ENCODE results near the gene XPO5. TPM values are rescaled to one million over a fixed set of nuclear protein-coding genes. Genes with fewer than 3 reads are reported as not detected.
"Not testable (repeated sequence)": the region's sequence is repeated elsewhere in the genome, so short reads cannot be mapped to it uniquely, and the experiment has no call there.

The XPO5 gene
- total RNA-seq, 1 donor from 2014 or later, result 15.9 TPM

DNA sequence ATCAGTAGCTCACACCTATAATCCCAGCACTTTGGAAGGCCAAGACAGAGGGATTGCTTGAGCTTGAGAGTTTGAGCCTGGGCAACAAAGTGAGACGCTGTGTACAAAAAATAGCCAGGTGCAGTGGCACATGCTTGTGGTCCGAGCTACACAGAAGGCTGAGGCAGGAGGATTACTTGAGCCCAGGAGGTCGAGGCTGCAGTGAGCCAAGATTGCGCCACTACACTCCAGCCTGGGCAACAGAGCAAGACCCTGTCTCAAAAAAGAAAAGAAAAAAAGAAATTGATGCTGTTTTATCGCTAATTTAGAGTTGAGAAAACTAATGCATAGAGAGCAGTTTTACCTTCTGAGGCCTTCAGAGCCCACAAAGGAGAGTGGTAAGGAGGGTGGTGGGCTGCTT is 77.5 kb downstream of the XPO5 start:
- DNase-seq (ENCODE audit: low spot score), result not testable (repeated sequence)

GRCh38 chr6:43497689-43498088 is 78.1 kb downstream of the XPO5 start:
- no peak for DNase-seq (ENCODE audit: low spot score)

DNA sequence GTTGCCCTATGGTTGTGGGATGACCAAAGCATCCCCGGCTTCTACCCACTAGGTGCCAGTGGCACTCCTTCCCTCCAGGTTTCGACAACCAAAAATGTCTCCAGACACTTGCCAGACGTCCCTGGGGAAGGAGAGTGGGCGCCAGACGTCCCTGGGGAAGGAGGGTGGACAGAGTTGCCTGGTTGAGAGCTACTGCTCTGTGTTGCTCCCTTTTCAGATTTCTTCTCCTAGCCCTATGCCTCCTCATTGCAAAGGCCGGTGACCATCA is 78.8 kb downstream of the XPO5 start:
- no peak for DNase-seq (ENCODE audit: low spot score)

GRCh38 chr6:43496370-43497128 is 79.3 kb downstream of the XPO5 start:
- peak; percentile 79 for DNase-seq (ENCODE audit: low spot score)

- no peak for DNase-seq (ENCODE audit: low spot score)
Measured at GRCh38 chr6:43495409-43495941, 80.4 kb downstream of the XPO5 start.

DNA sequence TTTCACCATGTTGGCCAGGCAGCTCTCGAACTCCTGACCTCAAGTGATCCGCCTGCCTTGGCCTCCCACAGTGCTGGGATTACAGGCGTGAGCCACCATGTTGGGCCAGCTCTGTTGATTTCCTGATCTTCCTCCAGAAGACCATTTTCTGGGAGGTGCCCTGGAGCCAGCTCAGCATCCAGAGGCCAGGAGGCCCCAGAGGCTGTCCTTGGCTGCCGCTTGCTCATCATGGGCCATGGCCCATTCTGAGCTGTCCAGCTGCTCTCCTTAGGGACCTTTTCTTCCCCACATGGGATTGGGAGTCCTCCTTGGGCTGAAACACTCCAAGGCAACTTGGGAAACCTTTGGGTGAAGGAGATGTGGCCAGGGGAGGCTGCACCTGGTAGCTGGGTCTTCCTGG is 81.1 kb downstream of the XPO5 start:
- DNase-seq (ENCODE audit: low spot score), result no peak

DNA sequence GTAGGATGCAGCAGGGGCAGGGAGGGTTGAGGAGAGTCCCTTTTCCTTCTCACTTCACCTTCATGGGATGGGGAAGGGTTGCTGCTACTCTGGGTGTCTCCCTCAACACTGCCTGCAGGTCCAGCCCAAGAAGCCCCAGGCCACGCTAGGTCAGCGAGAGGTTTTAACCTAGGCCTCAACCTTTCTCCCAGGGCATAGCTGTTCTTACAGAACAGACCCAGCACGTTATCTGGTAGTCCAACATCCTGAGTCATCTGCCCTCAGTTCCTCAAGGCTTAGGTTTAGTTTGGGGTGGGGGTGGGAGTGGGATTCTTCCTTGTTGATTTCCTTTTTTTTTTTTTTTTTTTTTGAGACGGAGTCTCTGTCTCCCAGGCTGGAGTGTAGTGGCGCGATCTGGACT is 81.5 kb downstream of the XPO5 start:
- no peak for DNase-seq (ENCODE audit: low spot score)

DNA sequence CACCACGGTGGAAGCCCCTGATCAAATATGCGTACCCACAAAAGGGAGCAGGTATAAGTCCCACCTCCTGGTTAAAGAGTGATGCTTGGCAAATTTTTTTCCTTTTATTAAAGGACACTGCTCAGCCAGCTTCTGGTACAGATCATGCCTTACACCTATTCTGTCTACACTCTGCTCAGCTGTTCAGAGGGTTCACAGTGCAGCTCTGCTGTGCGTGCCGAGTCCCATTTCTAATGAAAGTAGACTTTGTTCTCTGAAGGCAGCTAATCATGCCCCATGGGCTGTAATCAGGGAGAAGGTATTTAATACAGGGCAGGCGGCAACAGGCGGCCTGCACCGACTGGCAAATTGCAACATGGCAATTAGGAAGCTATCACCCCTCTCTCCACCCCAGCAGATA is 82.0 kb downstream of the XPO5 start:
- no peak for DNase-seq (ENCODE audit: low spot score)

DNA sequence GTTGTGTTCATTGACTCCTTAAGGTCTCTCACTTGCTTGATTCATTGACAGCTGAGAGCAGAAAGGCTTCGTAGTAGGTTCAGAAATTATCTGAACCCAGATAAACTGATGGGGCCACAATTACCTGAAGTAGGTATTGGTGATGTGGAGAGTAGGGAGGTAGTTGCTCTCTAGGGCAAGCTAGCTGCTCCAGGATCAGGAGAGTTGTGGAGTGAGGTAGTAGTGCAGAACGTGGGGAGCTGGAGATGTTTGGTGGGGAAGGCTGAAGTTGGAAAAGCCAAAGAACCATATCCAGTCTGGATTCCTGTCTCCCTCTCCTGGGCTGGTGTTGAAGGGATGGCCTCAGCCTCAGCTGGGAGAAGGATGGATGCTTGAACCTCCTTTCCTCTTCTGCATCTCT is 82.6 kb downstream of the XPO5 start:
- no peak for DNase-seq (ENCODE audit: low spot score)

DNA sequence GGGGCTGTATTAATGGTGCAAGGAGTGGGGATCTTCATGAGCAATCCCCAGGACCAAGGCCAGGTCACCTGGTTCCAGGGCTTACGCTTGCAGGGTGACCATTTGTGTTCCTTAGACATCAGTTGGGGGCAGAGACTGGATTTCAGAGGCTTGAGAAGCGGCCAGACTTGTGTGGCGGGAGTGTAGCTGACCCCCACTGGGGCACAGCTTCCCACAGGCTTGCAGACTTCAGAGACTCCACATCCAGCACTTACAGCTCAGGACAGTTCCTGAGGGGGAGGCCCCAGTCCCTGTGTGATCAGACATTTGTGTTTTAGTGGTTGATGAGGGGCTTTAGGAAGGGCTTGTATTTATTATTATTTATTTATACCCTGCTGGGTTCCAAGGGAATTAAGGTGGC is 83.2 kb downstream of the XPO5 start:
- no peak for DNase-seq (ENCODE audit: low spot score)

- peak; percentile 85 for DNase-seq (ENCODE audit: low spot score)
Measured at GRCh38 chr6:43491750-43492661, 83.8 kb downstream of the XPO5 start.

DNA sequence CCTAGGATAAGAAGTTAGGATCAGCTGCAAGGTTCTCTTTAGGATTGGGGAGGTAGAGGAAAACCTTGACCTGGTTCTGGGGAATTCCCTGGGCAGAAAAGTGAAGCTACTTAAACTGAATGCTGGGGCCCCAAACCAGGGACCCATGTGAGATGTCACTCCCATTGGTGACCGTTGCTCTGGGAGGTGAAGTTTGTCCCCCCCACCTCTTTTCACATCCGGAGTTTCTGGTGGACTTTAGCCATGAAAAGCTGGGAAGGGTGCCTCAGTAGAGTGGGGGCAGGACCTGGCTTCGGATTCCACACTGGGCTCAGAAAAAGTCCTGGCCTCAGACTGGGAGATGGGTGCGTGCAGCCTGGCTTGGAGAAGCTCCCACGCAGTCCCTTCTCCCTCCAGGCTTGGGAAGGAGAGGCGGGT is 85.3 kb downstream of the XPO5 start:
- DNase-seq (ENCODE audit: low spot score), result no peak

DNA sequence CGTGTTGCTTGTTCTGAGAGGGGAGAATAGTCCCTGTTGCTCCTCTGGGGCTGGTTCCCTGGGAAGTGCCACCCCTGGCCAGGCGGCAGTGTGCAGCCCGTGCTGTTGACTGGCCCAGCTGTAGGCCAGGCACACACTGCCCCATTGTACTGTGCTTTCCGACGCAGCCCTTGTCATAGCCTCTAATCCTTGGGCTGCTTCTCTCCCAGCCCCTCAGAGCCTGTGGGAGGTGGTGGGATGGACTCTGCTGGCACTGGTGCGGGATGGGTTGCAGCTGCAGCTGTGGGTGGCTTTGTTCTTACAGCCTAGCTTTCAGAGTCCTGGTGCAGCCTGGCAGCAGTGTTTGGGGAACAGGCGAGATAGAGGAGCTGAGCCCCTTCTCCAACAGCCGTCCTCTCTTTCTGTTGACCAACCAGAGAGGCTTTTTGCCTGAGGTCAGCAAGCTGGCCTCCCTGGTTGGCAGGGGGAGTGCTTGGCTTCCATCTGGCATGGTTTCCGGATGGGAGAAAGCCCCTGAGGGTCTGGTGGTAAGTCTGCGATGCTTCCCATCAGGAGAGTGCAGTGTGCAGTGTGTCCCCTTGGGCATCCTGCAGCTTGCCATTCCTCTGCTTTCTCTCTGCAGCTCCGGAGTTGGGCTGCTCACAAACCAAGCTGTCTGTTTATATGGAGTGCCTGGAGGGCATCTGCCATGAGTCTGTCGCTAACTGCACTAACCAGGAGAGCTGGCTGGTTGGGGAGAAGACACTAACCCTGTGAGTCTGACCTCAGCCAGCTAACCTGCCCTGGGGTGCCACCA is 86.4 kb downstream of the XPO5 start:
- no peak for DNase-seq (ENCODE audit: low spot score)

DNA sequence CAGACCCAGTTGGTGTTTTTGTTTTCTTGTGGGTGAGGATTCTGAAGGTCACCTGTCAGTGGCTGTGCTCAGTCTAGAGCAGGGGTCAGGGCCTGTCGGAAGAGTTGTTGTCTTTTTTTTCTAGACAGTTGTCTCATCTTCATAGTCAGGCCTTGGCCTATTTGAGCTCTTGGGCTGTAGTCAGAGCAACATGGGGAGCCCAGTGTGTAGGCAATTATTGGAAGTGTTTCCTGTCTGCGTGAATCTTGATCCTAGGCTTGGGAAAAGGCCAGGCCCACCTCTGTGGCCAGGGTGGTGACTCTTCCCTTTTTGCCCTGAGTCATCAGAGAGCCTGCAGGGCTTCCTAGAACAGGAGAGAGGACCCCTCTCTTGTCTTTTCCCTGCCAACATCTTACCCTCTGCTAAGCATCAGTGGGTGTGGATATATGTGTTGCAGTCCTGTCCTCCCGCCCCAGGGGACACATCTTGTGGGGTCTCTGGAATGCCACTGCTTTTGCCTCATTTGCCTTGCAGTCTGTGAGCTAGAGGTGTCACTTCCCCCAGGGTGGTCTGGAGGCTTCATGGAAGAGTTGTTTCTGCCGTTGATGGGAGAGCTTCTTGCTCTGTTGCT is 87.1 kb downstream of the XPO5 start:
- DNase-seq (ENCODE audit: low spot score), result no peak

DNA sequence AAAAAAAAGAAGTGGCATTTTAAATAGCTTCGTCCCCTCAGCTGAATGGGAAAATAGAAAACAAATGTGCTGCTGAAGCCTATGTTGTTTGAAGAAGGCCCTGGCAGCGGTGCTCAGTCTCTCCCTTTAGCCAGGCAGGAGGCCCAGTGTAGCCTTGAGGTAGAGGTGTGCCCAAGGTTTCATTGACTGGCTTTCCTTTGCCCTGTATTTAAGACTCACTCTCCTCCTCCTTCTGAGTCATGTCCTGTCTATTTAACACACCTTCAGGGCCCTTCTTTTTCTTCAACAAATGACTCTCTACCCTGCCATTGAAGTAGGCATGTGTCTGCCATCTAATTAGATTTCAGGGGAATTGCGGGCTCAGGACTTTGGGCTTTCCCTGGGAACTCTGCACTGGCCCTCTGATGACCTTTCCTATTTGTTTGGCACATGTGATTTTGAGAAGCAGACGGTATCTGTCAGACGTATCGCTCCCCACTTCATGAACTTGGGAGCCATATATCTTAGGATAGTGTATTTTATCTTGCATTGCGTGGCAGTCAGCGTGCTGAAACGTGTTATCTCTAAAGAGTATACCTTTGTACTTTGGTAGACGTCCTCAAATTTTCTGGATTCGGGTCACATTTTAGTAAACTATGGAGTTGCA is 94.1 kb downstream of the XPO5 start:
- no peak for DNase-seq (ENCODE audit: low spot score)

DNA sequence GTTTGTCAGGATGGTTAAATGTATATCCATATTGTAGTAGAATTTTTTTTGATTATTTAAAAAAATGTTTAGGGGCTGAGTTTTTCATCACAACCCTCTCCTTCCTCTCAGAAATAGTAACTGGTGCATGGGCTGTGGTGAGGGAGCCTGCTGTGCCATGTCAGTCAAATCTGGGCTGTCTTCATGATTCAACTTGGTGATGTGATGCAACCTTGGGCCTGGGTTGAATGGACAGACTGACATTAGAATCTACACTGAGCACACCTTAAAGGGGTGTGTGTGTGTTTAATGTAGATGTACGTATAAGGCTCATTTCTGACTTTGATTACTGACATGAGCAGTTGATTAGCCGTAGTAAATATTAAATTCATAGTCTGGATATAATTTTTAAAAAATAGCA is 94.8 kb downstream of the XPO5 start:
- no peak for DNase-seq (ENCODE audit: low spot score)

GRCh38 chr6:43478008-43478372 is 97.8 kb downstream of the XPO5 start:
- DNase-seq (ENCODE audit: low spot score), result no peak

GRCh38 chr6:43477235-43478007 is 98.4 kb downstream of the XPO5 start, which contains the start of gene TJAP1:
TJAP1 (plus strand) TSS chr6:43477570; CDS start chr6:43499002, 21,432 bp downstream.
- peak; percentile 95 for DNase-seq (ENCODE audit: low spot score)

- DNase-seq (ENCODE audit: low spot score), result no peak
Measured at GRCh38 chr6:43476746-43477145, 99.1 kb downstream of the XPO5 start.

- DNase-seq (ENCODE audit: low spot score), result no peak
Measured at GRCh38 chr6:43475516-43475915, 100.3 kb downstream of the XPO5 start.

All from umbilical cord (tissue), 2 donors.